Erythroblast (primary cell): ENCODE results near the gene ATG7.

Experiments used
- GATA1 ChIP-seq: IDR thresholded peaks from 2 replicates; pipeline ENCODE4 v1.6.1; 2011; ENCODE audit warnings: low read depth, mild to moderate bottlenecking, control low read depth, low read length, moderate library complexity
- POLR2A ChIP-seq: IDR thresholded peaks from 2 replicates; pipeline ENCODE4 v1.6.1; 2011; ENCODE audit warnings: mild to moderate bottlenecking, low read length

DNA sequence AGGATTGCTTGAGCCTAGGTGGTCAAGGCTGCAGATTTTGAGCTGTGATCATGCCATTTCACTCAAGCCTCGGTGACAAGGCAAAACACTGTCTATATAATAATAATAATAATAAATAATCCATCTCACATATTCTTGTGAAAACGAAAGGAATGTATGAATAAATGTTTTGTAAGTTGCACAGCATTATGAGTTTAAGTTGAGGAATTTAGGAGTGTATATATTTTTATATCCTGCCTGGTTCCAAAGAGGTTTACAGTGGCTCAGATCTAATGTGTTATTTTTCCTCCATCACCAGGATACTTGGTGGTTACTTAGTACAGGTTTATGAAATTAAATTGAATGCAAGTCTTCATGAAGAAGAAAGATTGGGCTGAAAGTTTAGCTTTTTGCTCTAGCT is 77.2 kb downstream of the ATG7 start:
- TF ChIP-seq POLR2A (no peak), GATA1 (no peak)
